ENCODE measurements around the gene PARP11.

Gene PARP11

DNA sequence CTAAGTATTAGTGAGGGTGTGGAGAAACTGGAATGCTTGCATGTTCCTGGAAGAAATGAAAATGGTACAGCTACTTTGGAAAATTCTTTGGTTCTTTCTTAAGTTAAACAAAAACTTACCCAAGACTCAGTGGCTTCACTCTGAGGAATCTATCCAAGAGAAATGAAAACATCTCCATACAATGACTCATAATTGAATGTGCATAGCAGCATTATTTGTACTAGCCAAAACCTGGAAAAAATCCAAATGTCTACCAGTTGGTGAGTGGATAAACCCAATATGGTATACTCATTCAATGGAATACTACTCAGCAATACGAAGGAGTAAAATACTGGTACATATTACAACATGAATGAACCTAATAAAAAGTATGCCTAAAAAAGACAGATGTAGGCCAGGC lies 102.3 kb downstream of the PARP11 start:
- no peak for DNase-seq (ENCODE audit: low read depth)

DNA sequence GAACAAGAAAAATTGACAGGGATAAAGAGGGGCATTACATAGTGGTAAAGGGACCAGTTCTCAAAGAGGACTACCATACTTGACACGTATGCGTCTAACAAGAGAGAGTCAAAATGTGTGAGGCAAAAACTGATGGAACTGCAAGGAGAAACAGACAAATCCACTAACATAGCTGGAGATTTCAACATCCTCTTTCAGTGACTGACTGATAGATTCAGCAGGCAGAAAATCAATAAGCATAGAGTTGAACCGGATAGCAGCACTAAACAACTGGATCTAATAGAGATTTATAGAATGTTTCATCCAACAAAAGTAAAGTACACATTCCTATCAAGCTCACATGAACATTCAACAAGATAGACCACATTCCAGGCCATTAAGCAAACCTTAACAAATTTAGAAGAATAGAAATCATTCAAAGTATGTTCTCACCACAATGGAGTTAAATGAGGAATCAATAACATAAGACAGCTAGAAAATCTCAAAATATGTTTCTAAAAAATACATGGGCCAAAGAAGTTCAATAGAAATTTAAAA lies 104.2 kb downstream of the PARP11 start:
- no peak for DNase-seq (ENCODE audit: low read depth)

DNA sequence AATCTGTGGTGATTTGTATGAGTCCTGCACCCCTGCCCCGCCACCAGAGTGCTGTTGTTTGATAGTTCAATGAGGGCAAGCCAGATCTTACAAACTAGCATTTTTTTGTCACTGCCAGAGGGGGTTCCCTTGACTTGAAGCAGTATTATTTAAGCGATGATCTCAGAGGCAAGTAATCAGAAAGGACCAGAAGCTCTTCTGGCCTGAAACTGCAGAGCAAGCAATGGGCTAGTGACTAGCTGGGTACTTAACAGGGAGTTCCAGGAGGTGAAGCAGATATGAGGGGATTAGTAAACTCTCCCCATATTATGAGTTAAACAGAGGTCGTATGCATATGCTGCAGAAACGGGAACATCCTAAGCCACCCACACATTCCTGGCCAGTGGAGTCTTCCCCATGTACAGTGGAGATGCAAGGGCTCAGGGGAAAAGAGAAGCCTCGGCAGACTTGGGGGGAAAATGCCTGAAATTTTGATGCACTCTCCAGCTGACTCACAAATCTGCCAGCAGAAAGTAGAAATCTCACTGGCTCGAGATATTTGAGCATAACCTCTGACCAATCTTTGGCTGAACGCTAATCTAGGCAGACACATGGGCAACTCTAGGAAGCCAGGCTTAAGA lies 112.0 kb downstream of the PARP11 start:
- no peak for DNase-seq (ENCODE audit: low read depth)

DNA sequence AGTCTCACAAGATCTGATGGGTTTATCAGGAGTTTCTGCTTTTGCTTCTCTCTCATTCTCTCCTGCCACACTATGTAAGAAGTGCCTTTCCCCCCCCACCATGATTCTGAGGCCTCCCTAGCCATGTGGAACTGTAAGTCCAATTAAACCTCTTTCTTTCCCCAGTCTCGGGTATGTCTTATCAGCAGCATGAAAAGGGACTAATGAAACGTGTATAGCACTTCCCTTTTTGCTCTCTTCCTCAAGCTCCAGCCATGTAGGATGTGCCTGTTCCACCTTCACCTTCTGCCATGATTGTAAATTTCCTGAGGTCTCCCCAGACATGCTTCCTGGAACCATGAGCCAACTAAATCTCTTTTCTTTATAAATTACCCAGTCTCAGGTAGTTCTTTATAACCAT lies 113.3 kb downstream of the PARP11 start:
- DNase-seq (ENCODE audit: low read depth) = no peak

All from stimulated activated CD8-positive, alpha-beta memory T cell treated with anti-CD3 and anti-CD28 coated beads, Interleukin-7, amount 100 ng/mL, for 24 hours (primary cell).